Adrenal gland (tissue), 12 donors: ENCODE measurements around the gene CORO1C. TPM values are rescaled to one million over a fixed set of nuclear protein-coding genes. Genes with fewer than 3 reads are reported as not detected.

Experiments used
- DNase-seq, 7 donors: peaks; one replicate each; pipeline ENCODE4 v3.0.0-alpha.2; 2019 to 2020
- H3K27ac ChIP-seq, 5 donors: fragments of 200-600 bp; sonication (generic) in 4 of 5; 1 replicate in 3 of 5; 2 replicates in 2 of 5; pipeline versions ENCODE4 v1.5.1 to v1.8.0; 2016 to 2020; ENCODE audit warnings: mild to moderate bottlenecking in 1 of 5
- H3K27me3 ChIP-seq: fragments of 200-600 bp; 2 replicates; pipeline ENCODE4 v1.8.0; 2021
- H3K36me3 ChIP-seq, 2 donors: fragments of 200-600 bp; replicated peaks in 1 of 2; 1 replicate in 1 of 2; 2 replicates in 1 of 2; pipeline versions ENCODE4 v1.5.1 to v1.8.0; 2018 to 2022
- H3K4me1 ChIP-seq, 2 donors: fragments of 200-600 bp; replicated peaks in 1 of 2; 1 replicate in 1 of 2; 2 replicates in 1 of 2; pipeline versions ENCODE4 v1.5.1 to v1.8.0; 2018 to 2021
- H3K4me3 ChIP-seq, 4 donors: fragments of 200-600 bp; sonication (generic) in 3 of 4; one replicate each; pipeline ENCODE4 v1.5.1; 2016 to 2018
- H3K9me3 ChIP-seq, 3 donors: fragments of 200-600 bp; sonication (generic) in 1 of 3; replicated peaks in 1 of 3; 1 replicate in 2 of 3; 2 replicates in 1 of 3; pipeline versions ENCODE4 v1.5.1 to v1.8.0; 2016 to 2021
- CTCF ChIP-seq, 6 experiments: fragments of 450-650 bp in 4 of 6; fragments of 200-600 bp in 2 of 6; sonication (generic) in 1 of 6; IDR thresholded peaks; 1 replicate in 5 of 6; 2 replicates in 1 of 6; pipeline versions ENCODE4 v1.5.1 to v1.8.0; 2016 to 2021; ENCODE audit warnings: antibody characterized with exemption in 6 of 6, mild to moderate bottlenecking in 2 of 6, moderate library complexity in 1 of 6
- POLR2A ChIP-seq, 2 donors: fragments of 450-650 bp; IDR thresholded peaks; one replicate each; pipeline ENCODE4 v1.6.1; 2017; ENCODE audit warnings: antibody characterized with exemption in 2 of 2, mild to moderate bottlenecking in 2 of 2, moderate library complexity in 1 of 2
- WGBS, 4 donors: extraction: QIAGEN DNeasy Blood & Tissue Kit in 2 of 4; methylation state at CpG; one replicate each; pipeline versions ENCODE4 v1.1.5 to v1.1.7; 2013 to 2017; 5-methylcytosine and 5-hydroxymethylcytosine counted together
- intact Hi-C, 2 donors: fragments of 100-400 bp; cut with DNase I; formaldehyde crosslinking; loops; one replicate each; pipeline versions ENCODE4 v1.14.1 to v1.15.0; 2022 to 2023
- polyA plus RNA-seq, 3 donors: library from polyadenylated mRNA; stranded (reverse); fragments of 200-250 nt in 2 of 3; fragments of 350-450 nt in 1 of 3; fragmentation: Illumina TruSeq in 1 of 3; extraction: RNeasy Lipid Tissue Mini Kit (QIAGEN cat#74804) in 1 of 3; gene quantifications; one replicate each; pipeline ENCODE4 v1.2.3, GENCODE V29; 2013 to 2014
- total RNA-seq, 9 donors: library from RNA; depleted of rRNA in 4 of 9; stranded (reverse); fragments of >200 nt in 4 of 9; fragments of 120-200 nt in 1 of 9; fragmentation: NEBNext Ultra II Directional in 1 of 9; extraction: Animal tissue kit (Norgen Biotek cat#: 25700) in 1 of 9; gene quantifications; one replicate each; pipeline versions ENCODE4 v1.1.0 to v1.2.4, GENCODE V29; 2013 to 2023
- donor health status: healthy with polysubstance abuse.
- donor health status: Bipolar disorder and iron deficiency.
- donor health status: DM: yes; HTN: yes; CAD: no.
- donor health status: DM: no; HTN: no; CAD: no.
- donor health status: DM: no; HTN: no; CAD: no.
- donor health status: DM: yes; HTN: yes; CAD: no.

Gene CORO1C
- total and polyA plus RNA-seq, 12 donors: 17.4 to 124 (median 71.4) TPM

DNA sequence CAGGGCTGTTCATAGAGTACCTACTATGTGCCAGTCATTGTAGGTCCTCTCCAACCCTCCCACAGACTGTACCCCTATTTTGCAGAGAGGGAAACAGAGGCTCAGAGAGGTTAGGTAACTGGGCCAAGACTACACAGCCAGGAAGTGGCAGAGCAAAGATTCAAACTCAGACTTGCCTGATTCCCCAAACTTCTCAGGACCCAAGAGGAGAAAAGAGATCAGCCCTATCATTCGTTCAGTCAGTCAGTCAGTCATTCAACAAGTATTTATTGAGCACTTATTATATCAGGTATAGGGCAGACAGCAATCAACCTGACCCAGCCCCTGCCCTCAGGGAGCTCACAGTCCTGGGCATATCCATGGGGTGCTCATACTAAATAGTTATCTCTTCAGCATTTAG lies 39.6 kb upstream of the CORO1C start:
- intact Hi-C loops: no loop called here
- H3K4me1 ChIP-seq: peaks cover 0 to 33% of the 10 kb centered on the region in 2 donors
- no peak overlapping the region for H3K4me3 ChIP-seq
- WGBS, 4 donors: 86 to 100% (median 93%) methylated on average over 1 of the region's 1 CpG
- H3K9me3 ChIP-seq: no peaks in the 10 kb centered on the region
- no peaks in the 10 kb centered on the region for H3K27me3 ChIP-seq
- no peak overlapping the region for H3K27ac ChIP-seq
- TF ChIP-seq POLR2A (IDR thresholded peaks at IDR 0.05) (no peak), CTCF (IDR thresholded peaks at IDR 0.05) (no peak)
- H3K36me3 ChIP-seq: no peaks in the 10 kb centered on the region
- no peak for DNase-seq

DNA sequence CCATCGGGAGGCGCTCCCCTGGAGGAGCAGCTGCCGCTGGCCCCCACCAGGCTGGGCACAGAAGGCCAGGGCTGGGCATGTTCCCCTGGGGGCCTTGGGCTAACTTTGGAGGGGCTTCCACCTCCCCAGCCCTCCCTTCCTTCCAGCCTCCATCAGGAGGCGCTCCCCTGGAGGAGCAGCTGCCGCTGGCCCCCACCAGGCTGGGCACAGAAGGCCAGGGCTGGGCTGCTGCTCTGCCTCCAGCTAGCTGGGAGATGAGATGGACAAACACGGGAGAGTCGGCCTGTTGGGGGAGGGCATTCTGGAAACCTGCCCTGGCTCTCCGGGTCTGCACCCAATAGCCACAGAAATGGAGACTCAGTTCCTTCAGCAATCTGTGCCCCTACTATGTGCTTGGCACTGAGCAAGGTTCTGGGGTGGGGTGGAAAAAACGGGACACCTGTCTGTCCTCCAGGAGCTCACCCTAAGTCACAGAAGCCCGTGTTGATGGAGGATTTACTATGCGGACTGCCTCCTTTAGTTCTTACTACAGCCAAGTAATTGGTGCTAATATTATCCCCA lies 39.0 kb upstream of the CORO1C start:
- intact Hi-C loops: no loop called here
- Histone ChIP-seq H3K27ac (no peak overlapping the region), H3K9me3 (no peaks in the 10 kb centered on the region), H3K4me3 (no peak overlapping the region), H3K4me1 (peaks cover 0 to 33% of the 10 kb centered on the region in 2 donors), H3K27me3 (no peaks in the 10 kb centered on the region), H3K36me3 (no peaks in the 10 kb centered on the region)
- TF ChIP-seq CTCF (IDR thresholded peaks at IDR 0.05) (no peak), POLR2A (IDR thresholded peaks at IDR 0.05) (no peak)
- 71 to 81% (median 77%) methylated on average over 4 to 11 of the region's 11 CpGs for WGBS, 4 donors
- DNase-seq: no peak

- TF ChIP-seq POLR2A (IDR thresholded peaks at IDR 0.05) (no peak), CTCF (IDR thresholded peaks at IDR 0.05) (peak in 1 of 6 experiments; percentile 13)
- WGBS, 4 donors: 32 to 60% (median 36%) methylated on average over 7 to 40 of the region's 40 CpGs
- peak in 6 of 7 donors; percentile 29 to 78 (median 34) for DNase-seq
- no peaks in the 10 kb centered on the region for H3K36me3 ChIP-seq
- no peaks in the 10 kb centered on the region for H3K27me3 ChIP-seq
- intact Hi-C loops: no loop called here
- peak overlapping the region in 1 of 4 donors; percentile 25 for H3K4me3 ChIP-seq
- H3K9me3 ChIP-seq: no peaks in the 10 kb centered on the region
- H3K4me1 ChIP-seq: peaks cover 0 to 27% of the 10 kb centered on the region in 2 donors
- no peak overlapping the region for H3K27ac ChIP-seq
Measured at GRCh38 chr12:108768591-108769500, 37.5 kb upstream of the CORO1C start.

GRCh38 chr12:108766294-108766693 lies 35.0 kb upstream of the CORO1C start:
- H3K4me3 ChIP-seq: no peak overlapping the region
- DNase-seq: no peak
- intact Hi-C loops: no loop called here
- 95 to 98% (median 97%) methylated on average over 6 of the region's 6 CpGs for WGBS, 4 donors
- H3K27me3 ChIP-seq: no peaks in the 10 kb centered on the region
- H3K36me3 ChIP-seq: no peaks in the 10 kb centered on the region
- TF ChIP-seq CTCF (IDR thresholded peaks at IDR 0.05): no peak
- no peak overlapping the region for H3K27ac ChIP-seq
- H3K4me1 ChIP-seq: peaks cover 0 to 8% of the 10 kb centered on the region in 2 donors
- H3K9me3 ChIP-seq: no peaks in the 10 kb centered on the region
